Neuronal stem cell (in vitro differentiated cells): ENCODE data around the gene GRIN2D.

Source experiments
- DNase-seq: peaks from one replicate; pipeline ENCODE4 v3.0.0-alpha.2; 2013; ENCODE audit warnings: low spot score
- H2AFZ ChIP-seq: one replicate; pipeline ENCODE4 v1.6.1; 2013; ENCODE audit warnings: mild to moderate bottlenecking, low read length, inconsistent platforms
- H2AK5ac ChIP-seq: 2 replicates; pipeline ENCODE4 v1.6.1; 2013; ENCODE audit warnings: low read depth, mild to moderate bottlenecking, inconsistent platforms, low read length, moderate library complexity, mixed read lengths
- H2BK120ac ChIP-seq: 2 replicates; pipeline ENCODE4 v1.6.1; 2013; ENCODE audit warnings: low read depth, mild to moderate bottlenecking, inconsistent platforms, low read length, moderate library complexity, mixed read lengths
- H2BK12ac ChIP-seq: one replicate; pipeline ENCODE4 v1.6.1; 2013; ENCODE audit warnings: low read length, inconsistent platforms
- H2BK15ac ChIP-seq: 2 replicates; pipeline ENCODE4 v1.6.1; 2013; ENCODE audit warnings: mild to moderate bottlenecking, low read length, inconsistent platforms, mixed read lengths
- H2BK5ac ChIP-seq: one replicate; pipeline ENCODE4 v1.6.1; 2013; ENCODE audit warnings: inconsistent platforms, mild to moderate bottlenecking, low read length, moderate library complexity
- H3K14ac ChIP-seq: one replicate; pipeline ENCODE4 v1.6.1; 2013; ENCODE audit warnings: low read length, inconsistent platforms
- H3K18ac ChIP-seq: 2 replicates; pipeline ENCODE4 v1.6.1; 2013; ENCODE audit warnings: low read length, inconsistent platforms
- H3K23ac ChIP-seq: 2 replicates; pipeline ENCODE4 v1.6.1; 2013; ENCODE audit warnings: low read depth, mild to moderate bottlenecking, mixed read lengths, low read length, inconsistent platforms; ENCODE audit not compliant: poor library complexity
- H3K27ac ChIP-seq: replicated peaks from 3 replicates; pipeline ENCODE4 v1.5.1; 2013; ENCODE audit warnings: low read length, inconsistent platforms
- H3K27me3 ChIP-seq, 3 experiments: 2 replicates each; pipeline ENCODE4 v1.6.1; 2013; ENCODE audit warnings: low read length in 3 of 3, mild to moderate bottlenecking in 2 of 3, inconsistent platforms in 1 of 3, low read depth in 1 of 3, mixed read lengths in 1 of 3, moderate library complexity in 1 of 3; ENCODE audit not compliant: control insufficient read depth in 3 of 3, insufficient read depth in 3 of 3
- H3K36me3 ChIP-seq, 2 donors: replicated peaks in 1 of 2; 2 replicates each; pipeline ENCODE4 v1.6.1; 2013; ENCODE audit warnings: low read length in 2 of 2; ENCODE audit not compliant: control insufficient read depth in 2 of 2, insufficient read depth in 2 of 2
- H3K4ac ChIP-seq: 2 replicates; pipeline ENCODE4 v1.6.1; 2013; ENCODE audit warnings: inconsistent platforms, mild to moderate bottlenecking, low read length, moderate library complexity
- H3K4me1 ChIP-seq, 2 donors: 1 replicate in 1 of 2; 2 replicates in 1 of 2; pipeline ENCODE4 v1.6.1; 2013; ENCODE audit warnings: low read length in 2 of 2, low read depth in 1 of 2; ENCODE audit not compliant: control insufficient read depth in 2 of 2, insufficient read depth in 1 of 2
- H3K4me2 ChIP-seq: one replicate; pipeline ENCODE4 v1.6.1; 2013; ENCODE audit warnings: mild to moderate bottlenecking, low read length, inconsistent platforms; ENCODE audit not compliant: insufficient read depth, poor library complexity, severe bottlenecking
- H3K4me3 ChIP-seq, 2 donors: 2 replicates each; pipeline ENCODE4 v1.5.1; 2013; ENCODE audit warnings: low read length in 2 of 2, mild to moderate bottlenecking in 2 of 2, inconsistent platforms in 1 of 2, moderate library complexity in 1 of 2
- H3K79me1 ChIP-seq: one replicate; pipeline ENCODE4 v1.6.1; 2013; ENCODE audit warnings: low read depth, mild to moderate bottlenecking, inconsistent platforms, low read length, moderate library complexity
- H3K9ac ChIP-seq: one replicate; pipeline ENCODE4 v1.6.1; 2013; ENCODE audit warnings: mild to moderate bottlenecking, low read depth, low read length, inconsistent platforms; ENCODE audit not compliant: poor library complexity
- H3K9me3 ChIP-seq, 2 donors: replicated peaks in 1 of 2; 2 replicates each; pipeline versions ENCODE3 to v1.6.1; 2013; ENCODE audit warnings: low read length in 2 of 2, mild to moderate bottlenecking in 2 of 2, inconsistent platforms in 1 of 2, low read depth in 1 of 2, mixed read lengths in 1 of 2, moderate library complexity in 1 of 2; ENCODE audit not compliant: control insufficient read depth in 2 of 2, insufficient read depth in 1 of 2
- H4K8ac ChIP-seq: one replicate; pipeline ENCODE4 v1.6.1; 2013; ENCODE audit warnings: low read depth, mild to moderate bottlenecking, inconsistent platforms, low read length, moderate library complexity
- H4K91ac ChIP-seq: one replicate; pipeline ENCODE4 v1.6.1; 2013; ENCODE audit warnings: low read length, low read depth, mild to moderate bottlenecking, inconsistent platforms; ENCODE audit not compliant: poor library complexity
- WGBS, 2 donors: extraction: QIAGEN DNeasy Blood & Tissue Kit; methylation state at CpG; one replicate each; pipeline ENCODE4 v1.1.7; 2013; ENCODE audit warnings: missing lambda C conversion rate in 2 of 2, mixed read lengths in 1 of 2; ENCODE audit not compliant: insufficient read length in 2 of 2, insufficient replicate concordance in 1 of 2; ENCODE audit errors: extremely low coverage in 2 of 2; 5-methylcytosine and 5-hydroxymethylcytosine counted together

Gene GRIN2D

DNA sequence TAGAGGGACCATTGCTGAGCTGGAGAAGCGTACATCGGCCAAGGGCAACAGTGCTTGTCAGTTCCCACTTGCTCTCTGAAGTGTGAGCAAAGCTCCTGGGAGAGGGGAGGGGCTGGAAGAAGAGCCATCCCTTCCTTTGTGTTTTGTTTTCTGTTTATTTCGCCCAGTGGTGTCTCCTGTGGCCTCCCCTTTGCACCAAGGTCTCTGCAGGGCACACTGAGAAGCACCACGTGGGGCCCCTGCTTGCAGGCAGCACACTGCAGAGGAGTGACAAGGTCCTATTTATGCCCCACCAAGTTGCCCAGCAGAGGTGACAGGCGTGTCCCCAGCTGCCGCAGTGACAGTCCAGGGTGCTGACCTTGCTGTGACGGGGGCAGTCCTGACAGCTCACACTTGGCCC is 24.0 kb downstream of the GRIN2D start:
- peak overlapping the region; percentile 65 for H4K8ac ChIP-seq
- H3K4me2 ChIP-seq: no peak overlapping the region
- no peaks in the 10 kb centered on the region for H3K9me3 ChIP-seq
- H3K14ac ChIP-seq: no peak overlapping the region
- no peak overlapping the region for H2BK12ac ChIP-seq
- peaks cover 0 to 15% (median 4%) of the 10 kb centered on the region in 3 experiments for H3K27me3 ChIP-seq
- H3K4me3 ChIP-seq: peak overlapping the region in 1 of 2 donors; percentile 63
- H4K91ac ChIP-seq: no peak overlapping the region
- H3K23ac ChIP-seq: no peak overlapping the region
- peak overlapping the region; percentile 28 for H3K18ac ChIP-seq
- H2BK15ac ChIP-seq: no peak overlapping the region
- no peak overlapping the region for H2AK5ac ChIP-seq
- peaks cover 11 to 13% of the 10 kb centered on the region in 2 donors for H3K4me1 ChIP-seq
- H3K36me3 ChIP-seq: no peaks in the 10 kb centered on the region
- no peak overlapping the region for H3K9ac ChIP-seq
- no CpG with 5 or more reads among the region's 7 CpGs for WGBS, 2 donors
- H3K79me1 ChIP-seq: no peaks in the 10 kb centered on the region
- peak overlapping the region; percentile 4 for H2BK5ac ChIP-seq
- H3K4ac ChIP-seq: no peak overlapping the region
- H2BK120ac ChIP-seq: no peak overlapping the region
- no peak overlapping the region for H3K27ac ChIP-seq
- peak overlapping the region; percentile 48 for H2AFZ ChIP-seq
- DNase-seq: no peak

DNA sequence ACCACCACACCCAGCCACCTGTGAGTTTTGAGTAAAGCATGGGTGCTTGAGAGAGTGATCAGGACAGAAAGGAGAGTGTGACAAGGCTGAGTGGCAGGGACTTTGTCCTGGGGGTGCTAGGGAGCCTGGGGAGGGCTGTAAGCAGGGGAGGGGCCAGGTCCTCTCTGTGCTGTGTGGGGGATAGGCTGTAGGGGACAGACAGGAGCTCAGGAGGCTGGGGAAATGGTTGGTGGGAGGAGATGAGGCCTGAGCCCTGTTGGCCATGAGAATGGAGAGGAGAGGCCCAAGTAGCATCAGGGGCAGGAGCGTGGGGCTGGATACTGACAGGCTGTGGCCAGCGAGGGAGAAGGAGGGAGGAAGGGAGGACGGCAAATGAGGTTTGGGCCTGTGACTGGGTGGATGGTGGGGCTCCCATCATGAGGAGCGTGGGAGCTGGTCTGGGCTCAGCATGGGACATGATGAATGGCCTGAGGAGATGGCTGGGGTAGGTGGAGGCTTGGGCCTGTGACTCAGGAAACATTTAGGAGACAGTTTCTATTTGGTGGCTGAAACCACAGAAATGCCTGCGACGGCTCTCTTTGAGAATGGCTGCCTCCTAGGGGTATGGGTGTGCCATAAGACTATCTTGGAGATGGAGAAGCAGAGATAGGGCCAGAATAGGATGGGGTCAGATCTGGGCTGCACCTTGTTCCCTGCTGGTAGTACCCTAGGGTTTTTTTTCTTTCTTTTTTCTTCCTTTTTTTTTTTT is 25.0 kb downstream of the GRIN2D start:
- Histone ChIP-seq H3K23ac (peak overlapping the region; percentile 91), H2AK5ac (peak overlapping the region; percentile 88), H3K4me3 (no peak overlapping the region), H3K18ac (peak overlapping the region; percentile 85), H4K8ac (peak overlapping the region; percentile 23), H3K9ac (peak overlapping the region; percentile 30), H3K27ac (no peak overlapping the region), H2AFZ (peak overlapping the region; percentile 45), H3K27me3 (peaks cover 0 to 15% (median 4%) of the 10 kb centered on the region in 3 experiments), H3K79me1 (no peaks in the 10 kb centered on the region), H2BK120ac (no peak overlapping the region), H3K14ac (peak overlapping the region; percentile 17), H2BK12ac (peak overlapping the region; percentile 58), H3K4me1 (peaks cover 11 to 13% of the 10 kb centered on the region in 2 donors), H2BK15ac (peak overlapping the region; percentile 89), H3K9me3 (no peaks in the 10 kb centered on the region), H3K4ac (no peak overlapping the region), H3K36me3 (no peaks in the 10 kb centered on the region), H2BK5ac (peak overlapping the region; percentile 5), H3K4me2 (no peak overlapping the region), H4K91ac (no peak overlapping the region)
- WGBS, 2 donors: no CpG with 5 or more reads among the region's 6 CpGs
- DNase-seq: no peak

DNA sequence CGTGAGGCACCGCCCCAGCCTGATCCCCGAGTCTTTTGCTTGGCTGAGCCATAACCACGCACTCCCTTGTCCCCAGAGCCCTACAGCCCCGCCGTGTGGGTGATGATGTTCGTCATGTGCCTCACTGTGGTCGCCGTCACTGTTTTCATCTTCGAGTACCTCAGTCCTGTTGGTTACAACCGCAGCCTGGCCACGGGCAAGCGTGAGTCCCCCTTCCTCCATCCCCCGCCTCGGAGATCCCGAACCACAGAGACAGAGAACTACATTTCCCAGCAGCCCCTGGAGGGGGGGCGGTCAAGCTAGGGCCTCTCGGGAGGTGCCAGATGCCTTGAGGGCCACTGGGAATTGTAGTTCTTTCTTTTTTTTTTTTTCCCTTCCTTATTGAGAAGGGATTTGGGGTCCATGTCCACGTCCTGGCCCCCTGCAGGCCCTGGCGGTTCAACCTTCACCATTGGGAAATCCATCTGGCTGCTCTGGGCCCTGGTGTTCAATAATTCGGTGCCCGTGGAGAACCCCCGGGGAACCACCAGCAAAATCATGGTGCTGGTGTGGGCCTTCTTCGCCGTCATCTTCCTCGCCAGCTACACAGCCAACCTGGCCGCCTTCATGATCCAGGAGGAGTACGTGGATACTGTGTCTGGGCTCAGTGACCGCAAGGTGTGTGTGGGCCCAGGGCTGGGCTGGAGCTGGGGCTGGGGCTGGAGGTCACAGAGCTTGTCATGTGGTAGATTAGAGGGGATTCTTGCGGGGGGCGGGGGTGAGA is 25.9 kb downstream of the GRIN2D start:
- Histone ChIP-seq H4K91ac (no peak overlapping the region), H3K4ac (no peak overlapping the region), H3K4me2 (no peak overlapping the region), H3K79me1 (no peaks in the 10 kb centered on the region), H3K4me3 (peak overlapping the region in 1 of 2 donors; percentile 64), H3K14ac (peak overlapping the region; percentile 56), H3K9me3 (no peaks in the 10 kb centered on the region), H3K9ac (no peak overlapping the region), H4K8ac (no peak overlapping the region), H3K4me1 (peaks cover 7 to 11% of the 10 kb centered on the region in 2 donors), H3K23ac (no peak overlapping the region), H3K27ac (no peak overlapping the region), H3K27me3 (peaks cover 0 to 7% (median 2%) of the 10 kb centered on the region in 3 experiments), H2AK5ac (peak overlapping the region; percentile 79), H3K18ac (peak overlapping the region; percentile 91), H2BK12ac (peak overlapping the region; percentile 2), H2AFZ (peak overlapping the region; percentile 45), H2BK5ac (peak overlapping the region; percentile 5), H3K36me3 (no peaks in the 10 kb centered on the region), H2BK15ac (peak overlapping the region; percentile 49), H2BK120ac (no peak overlapping the region)
- no CpG with 5 or more reads among the region's 31 CpGs for WGBS, 2 donors
- peak; percentile 64 for DNase-seq

DNA sequence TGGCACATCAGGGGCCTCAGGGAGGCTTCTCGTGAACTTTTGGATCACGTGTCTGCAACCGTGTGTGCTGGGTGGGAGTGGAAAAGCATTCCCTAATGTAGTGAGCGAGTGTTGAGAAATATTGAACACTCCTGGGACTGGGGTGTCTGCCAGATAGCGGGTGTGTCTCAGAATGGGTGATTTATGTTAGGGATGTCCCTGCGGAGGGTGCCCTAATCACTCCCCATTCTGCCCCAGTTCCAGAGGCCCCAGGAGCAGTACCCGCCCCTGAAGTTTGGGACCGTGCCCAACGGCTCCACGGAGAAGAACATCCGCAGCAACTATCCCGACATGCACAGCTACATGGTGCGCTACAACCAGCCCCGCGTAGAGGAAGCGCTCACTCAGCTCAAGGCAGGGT is 28.1 kb downstream of the GRIN2D start:
- peaks cover 9 to 17% of the 10 kb centered on the region in 2 donors for H3K4me1 ChIP-seq
- H3K4me3 ChIP-seq: no peak overlapping the region
- no peak overlapping the region for H2BK15ac ChIP-seq
- peak overlapping the region; percentile 12 for H4K91ac ChIP-seq
- no peak overlapping the region for H2AFZ ChIP-seq
- no peak overlapping the region for H3K4ac ChIP-seq
- no peaks in the 10 kb centered on the region for H3K36me3 ChIP-seq
- H2BK12ac ChIP-seq: no peak overlapping the region
- H3K18ac ChIP-seq: no peak overlapping the region
- no CpG with 5 or more reads among the region's 16 CpGs for whole genome bisulfite sequencing, 2 donors
- no peak overlapping the region for H2BK120ac ChIP-seq
- H3K4me2 ChIP-seq: no peak overlapping the region
- H2BK5ac ChIP-seq: no peak overlapping the region
- no peak overlapping the region for H3K14ac ChIP-seq
- H3K27ac ChIP-seq: no peak overlapping the region
- no peaks in the 10 kb centered on the region for H3K79me1 ChIP-seq
- DNase-seq: no peak
- no peak overlapping the region for H4K8ac ChIP-seq
- no peak overlapping the region for H3K9ac ChIP-seq
- H3K27me3 ChIP-seq: no peaks in the 10 kb centered on the region
- no peak overlapping the region for H3K23ac ChIP-seq
- no peak overlapping the region for H2AK5ac ChIP-seq
- no peaks in the 10 kb centered on the region for H3K9me3 ChIP-seq
